GM15510 (cell line): ENCODE data around the gene PTGIR.

ENCODE experiments used
- POLR2A ChIP-seq: IDR thresholded peaks from 3 replicates; pipeline ENCODE4 v1.6.1; 2011; ENCODE audit warnings: borderline replicate concordance; ENCODE audit not compliant: insufficient read length; ENCODE audit errors: extremely low read depth

Gene PTGIR

DNA sequence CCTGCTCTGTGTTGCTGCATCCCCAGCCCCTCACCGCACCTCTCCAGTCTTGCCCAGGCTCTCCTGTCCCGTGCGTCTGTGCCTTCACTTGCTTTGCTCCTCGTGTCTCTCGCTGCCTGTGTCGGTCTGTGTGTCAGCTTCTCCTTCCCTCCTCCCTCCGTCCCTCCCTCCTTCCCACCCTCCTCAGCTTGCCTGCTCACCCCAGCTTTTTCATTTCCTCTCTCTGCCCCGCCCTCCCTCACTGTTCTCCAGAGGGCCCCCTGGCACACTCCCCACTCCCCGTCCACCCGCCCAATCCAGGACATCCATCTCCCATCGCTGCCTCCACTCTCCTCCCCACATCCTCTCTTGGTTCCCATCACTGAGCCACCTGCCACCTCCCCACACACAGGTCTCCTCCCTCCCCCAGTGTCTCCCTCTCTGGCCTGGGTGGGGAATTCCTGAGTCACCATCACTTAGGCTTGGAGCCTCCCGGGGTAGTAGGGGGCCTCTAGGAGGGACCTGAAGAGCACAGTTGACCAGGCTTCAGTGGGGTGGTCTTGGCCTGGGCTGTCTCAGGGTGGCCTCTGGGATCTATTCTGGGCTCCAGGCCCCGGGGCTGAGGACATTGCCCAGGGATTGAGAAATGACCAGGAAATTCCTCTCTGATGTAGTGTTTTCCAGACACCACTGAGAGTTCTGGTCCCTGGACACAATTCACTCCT lies at the start of gene PTGIR:
Gene PTGIR (minus strand): TSS at position 132 of the 704 bp plus-strand sequence. CDS start 864 bp downstream, outside the sequence.
- TF ChIP-seq POLR2A: peak; percentile 30

- TF ChIP-seq POLR2A: no peak
Measured at GRCh38 chr19:46670813-46671212, 45.9 kb upstream of the PTGIR start.

DNA sequence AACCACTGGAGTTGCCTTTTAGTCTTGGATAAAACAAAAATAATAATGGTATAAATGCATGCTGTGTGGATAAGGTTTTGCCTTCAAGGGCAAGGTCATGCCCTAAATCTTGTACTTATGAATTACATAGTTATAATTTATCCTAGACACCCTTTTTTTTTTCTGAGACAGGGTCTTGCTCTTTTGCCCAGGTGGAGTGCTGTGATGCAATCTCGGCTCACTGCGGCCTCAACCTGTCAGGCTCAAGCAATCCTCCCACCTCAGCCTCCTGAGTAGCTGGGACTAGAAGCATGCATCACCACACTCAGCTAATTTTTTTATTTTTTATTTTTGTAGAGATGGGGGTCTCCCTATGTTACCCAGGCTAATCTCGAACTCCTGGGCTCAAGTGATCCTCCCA lies 43.8 kb upstream of the PTGIR start:
- no peak for TF ChIP-seq POLR2A

- TF ChIP-seq POLR2A: no peak
Measured at GRCh38 chr19:46665072-46665471, 40.2 kb upstream of the PTGIR start.

DNA sequence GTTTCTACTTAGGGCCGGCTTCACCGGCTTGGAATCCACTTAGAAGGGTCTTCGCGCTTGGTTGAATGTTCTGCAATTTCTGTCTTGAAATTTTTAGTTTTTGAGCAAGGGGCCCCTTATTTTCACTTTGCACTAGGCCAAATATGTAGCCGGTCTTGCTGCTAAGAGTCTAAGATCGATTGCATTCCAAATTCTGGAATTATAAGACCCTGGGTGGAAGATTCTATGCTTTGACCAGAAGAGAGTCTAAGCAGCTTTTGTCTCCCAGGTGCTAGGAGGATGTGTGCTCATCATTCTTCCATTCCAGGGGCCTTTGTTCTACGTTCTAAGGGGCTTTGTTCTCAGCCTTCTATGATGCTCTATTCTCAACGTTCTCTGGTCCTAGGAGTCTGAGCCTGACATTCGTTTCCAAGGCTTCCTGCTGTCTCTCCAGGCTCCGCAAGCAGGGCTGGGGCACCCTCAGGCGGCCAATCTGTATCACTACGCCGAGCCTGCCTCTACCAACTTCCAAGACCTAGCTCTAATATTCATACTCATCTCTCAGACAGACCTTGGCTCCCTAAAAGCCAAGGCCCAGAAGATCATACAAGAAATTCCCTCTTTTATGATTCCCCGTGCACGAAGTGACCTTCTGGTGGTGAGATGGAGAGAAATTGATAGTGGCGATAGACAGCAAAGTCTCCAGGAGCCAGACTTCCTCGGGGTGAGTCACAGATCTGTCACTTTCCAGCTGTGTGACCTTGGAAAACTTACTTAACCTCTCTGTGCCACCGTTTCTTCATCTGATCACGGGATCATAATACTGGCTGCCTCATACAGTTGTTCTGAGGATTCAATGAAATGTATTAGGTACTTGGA lies 37.1 kb upstream of the PTGIR start:
- no peak for TF ChIP-seq POLR2A

- TF ChIP-seq POLR2A: no peak
Measured at GRCh38 chr19:46661020-46661731, 36.3 kb upstream of the PTGIR start, which contains the start of gene DACT3. Gene DACT3 (minus strand): TSS chr19:46661182. CDS start chr19:46661064, 118 bp downstream.

DNA sequence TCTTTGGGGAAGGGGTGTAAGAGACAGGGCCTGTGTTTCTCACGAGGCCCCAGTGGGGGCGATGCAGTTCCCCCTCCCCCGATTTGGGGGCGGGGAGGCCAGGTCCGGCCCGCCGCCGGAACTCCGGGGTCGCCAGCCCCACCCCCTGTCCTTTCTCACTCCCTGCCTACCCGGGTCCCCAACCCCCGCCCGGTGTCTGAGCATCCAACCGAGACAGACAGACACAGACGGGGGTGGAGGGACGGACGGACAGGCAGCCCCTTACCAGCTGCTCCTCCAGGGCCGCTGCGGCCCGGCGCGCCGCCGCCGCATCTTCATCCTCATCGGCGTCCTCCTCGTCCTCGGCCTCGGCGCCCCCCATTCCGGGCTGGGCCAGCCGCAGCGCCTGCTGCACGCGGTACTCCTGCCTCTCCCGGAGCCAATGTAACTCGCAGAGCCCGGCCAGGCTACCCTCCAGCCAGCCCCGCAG lies 35.7 kb upstream of the PTGIR start:
- no peak for TF ChIP-seq POLR2A

DNA sequence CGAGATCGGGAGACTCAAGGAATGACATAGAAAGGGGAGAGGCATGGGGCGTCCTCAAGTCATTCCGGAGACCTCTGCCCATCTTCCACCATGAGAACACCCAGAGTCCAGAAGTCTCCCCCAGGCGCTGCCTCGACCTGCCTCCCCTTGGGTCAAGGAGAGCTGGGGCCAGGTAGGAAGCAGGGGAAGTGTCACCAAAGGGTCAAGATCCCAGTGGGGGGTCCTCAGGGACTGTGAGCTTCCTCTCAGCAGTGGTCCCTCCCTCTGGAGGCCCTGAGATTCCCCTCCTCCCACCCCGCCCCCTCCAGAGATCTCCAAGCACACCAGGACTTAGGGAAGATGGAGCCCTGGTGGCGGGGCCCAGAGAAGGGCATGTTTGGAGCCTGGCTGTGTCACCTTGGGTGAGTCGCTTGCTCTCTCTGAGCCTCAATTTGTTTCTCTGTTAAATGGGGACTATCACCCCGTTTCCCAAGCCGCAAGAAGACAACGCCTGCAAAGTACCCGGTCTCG lies 35.2 kb upstream of the PTGIR start:
- TF ChIP-seq POLR2A: no peak

- no peak for TF ChIP-seq POLR2A
Measured at GRCh38 chr19:46659151-46660007, 34.5 kb upstream of the PTGIR start.

- TF ChIP-seq POLR2A: no peak
Measured at GRCh38 chr19:46656541-46656940, 31.7 kb upstream of the PTGIR start.

DNA sequence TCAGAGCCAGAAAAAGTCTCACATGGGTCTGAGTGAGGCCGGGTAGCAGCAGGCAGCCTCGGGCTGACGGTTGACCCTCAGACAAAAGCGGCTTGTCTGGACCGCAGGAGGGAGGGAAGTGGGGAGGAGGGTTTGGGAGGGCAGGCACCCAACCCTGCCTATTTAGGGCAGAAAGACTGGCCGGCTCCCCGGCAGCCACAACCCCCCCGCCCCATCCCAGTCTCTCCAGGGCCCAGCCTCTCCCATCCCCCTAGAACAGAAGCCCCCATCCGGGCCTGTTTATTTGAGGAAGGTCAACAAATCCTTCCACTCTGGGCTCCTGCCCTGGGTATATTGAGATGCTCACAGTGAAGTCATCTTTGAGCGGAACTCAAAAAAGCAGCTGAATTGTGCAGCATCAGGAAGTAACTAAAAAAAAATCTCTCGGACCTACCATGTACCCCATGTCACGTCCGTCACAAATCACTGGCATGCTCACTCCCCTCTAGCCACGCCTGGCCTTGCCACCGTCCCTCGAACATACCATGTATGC lies 29.8 kb upstream of the PTGIR start:
- no peak for TF ChIP-seq POLR2A

DNA sequence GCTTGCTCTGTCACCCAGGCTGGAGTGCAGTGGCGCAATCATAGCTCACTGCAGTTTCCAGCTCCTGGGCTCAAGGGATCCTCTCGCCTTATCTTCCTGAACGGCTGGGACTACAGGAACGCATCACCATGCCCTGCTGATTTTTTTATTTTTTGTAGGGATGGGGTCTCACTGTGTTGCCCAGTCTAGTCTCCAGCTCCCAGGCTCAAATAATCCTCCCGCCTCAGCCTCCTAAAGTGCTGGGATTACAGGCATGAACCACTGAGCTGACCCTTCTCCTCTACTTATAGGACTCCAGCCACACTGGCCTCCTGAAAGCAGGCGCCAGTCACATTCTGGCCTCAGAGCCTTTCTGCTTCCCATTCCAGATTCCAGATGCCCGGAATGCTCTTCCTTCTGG lies 25.6 kb upstream of the PTGIR start:
- no peak for TF ChIP-seq POLR2A
